PC-3 (cell line): ENCODE data around the gene SYT15.
"Not testable (repeated sequence)": the region's sequence is repeated elsewhere in the genome, so short reads cannot be mapped to it uniquely, and the experiment has no call there.

Experiments used
- CTCF ChIP-seq: fragments of 300-600 bp; sonication (generic); conservative IDR thresholded peaks from 2 replicates; pipeline ENCODE4 v1.5.1; 2017; ENCODE audit warnings: antibody characterized with exemption, low read depth, mild to moderate bottlenecking, low read length
- EZH2 ChIP-seq: fragments of 300-600 bp; sonication (generic); IDR thresholded peaks from one replicate; pipeline ENCODE4 v1.6.1; 2017; ENCODE audit warnings: antibody characterized with exemption, mild to moderate bottlenecking, low read length; ENCODE audit not compliant: unreplicated experiment

GRCh38 chr10:46565591-46566332, 13.2 kb upstream of the SYT15 start:
- peak; percentile 59 for TF ChIP-seq CTCF
- TF ChIP-seq EZH2: not testable (repeated sequence)
